Measurements from ENCODE around the gene DNAH14.

- TF ChIP-seq FIP1L1 (IDR thresholded peaks at IDR 0.05; ENCODE audit: low read depth, low read length, poor library complexity, severe bottlenecking): no peak
- TF ChIP-seq MXI1 (IDR thresholded peaks at IDR 0.05; ENCODE audit: low read depth, low read length): no peak
- no peak for TF ChIP-seq JUNB (CRISPR knock-in tag; conservative IDR thresholded peaks at IDR 0.05)
- no peak for TF ChIP-seq POLR2AphosphoS5 (IDR thresholded peaks at IDR 0.05; ENCODE audit: control insufficient read depth, insufficient read depth, low read depth, low read length)
- no peak for TF ChIP-seq ZNF174 (CRISPR knock-in tag; IDR thresholded peaks at IDR 0.05)
- no peak for TF ChIP-seq CREB5 (CRISPR knock-in tag; IDR thresholded peaks at IDR 0.05)
- TF ChIP-seq ZBTB8A (IDR thresholded peaks at IDR 0.05; ENCODE audit: partially characterized antibody): no peak
- no peak for TF ChIP-seq TRIM28 (IDR thresholded peaks at IDR 0.05)
- TF ChIP-seq IRF2 (CRISPR knock-in tag; IDR thresholded peaks at IDR 0.05): no peak
- TF ChIP-seq MCM3 (IDR thresholded peaks at IDR 0.05): no peak
- no peak for TF ChIP-seq RBM15 (IDR thresholded peaks at IDR 0.05; ENCODE audit: insufficient read depth, low read length)
- TF ChIP-seq NFRKB (IDR thresholded peaks at IDR 0.05; ENCODE audit: low read depth): no peak
- TF ChIP-seq MAZ (CRISPR knock-in tag; conservative IDR thresholded peaks at IDR 0.05 in 1 of 2, IDR thresholded peaks at IDR 0.05 in 1 of 2): no peak
- no peak for TF ChIP-seq FOXP1 (CRISPR knock-in tag; IDR thresholded peaks at IDR 0.05)
These were observed 494.0 kb downstream of the DNAH14 start for GRCh38 chr1:225423518-225423855.

All from K562 (cell line).